Right hindlimb (tissue), 1 donor: ENCODE data around the gene PLEKHF1.
"Not testable (repeated sequence)": the region's sequence is repeated elsewhere in the genome, so short reads cannot be mapped to it uniquely, and the experiment has no call there.

Experiments used
- DNase-seq: peaks from one replicate; pipeline ENCODE4 v3.0.0-alpha.2; 2018

The PLEKHF1 gene

GRCh38 chr19:29702963-29703320, 37.7 kb downstream of the PLEKHF1 start:
- no peak for DNase-seq

GRCh38 chr19:29704562-29705558, 39.6 kb downstream of the PLEKHF1 start:
- DNase-seq: no peak

DNA sequence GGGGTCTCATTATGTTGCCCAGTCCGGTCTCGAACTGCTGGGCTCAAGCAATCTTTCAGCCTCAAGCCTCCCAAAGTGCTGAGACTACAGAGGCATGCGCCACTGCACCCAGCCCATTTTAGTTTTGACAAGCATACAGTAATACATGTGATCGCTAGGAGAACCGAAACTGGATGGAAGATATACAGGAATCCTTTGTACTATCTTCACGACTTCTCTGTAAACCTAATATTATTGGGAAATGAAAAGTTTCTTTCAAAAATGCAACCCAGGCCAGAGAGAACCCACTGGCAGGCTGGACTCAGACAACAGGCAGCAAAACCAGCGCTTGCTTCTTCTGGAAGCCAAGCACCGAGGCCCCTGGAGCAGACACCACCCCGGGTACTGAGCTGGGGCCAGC, 40.4 kb downstream of the PLEKHF1 start:
- no peak for DNase-seq

- DNase-seq: no peak
Measured at GRCh38 chr19:29706635-29707034, 41.4 kb downstream of the PLEKHF1 start.

DNA sequence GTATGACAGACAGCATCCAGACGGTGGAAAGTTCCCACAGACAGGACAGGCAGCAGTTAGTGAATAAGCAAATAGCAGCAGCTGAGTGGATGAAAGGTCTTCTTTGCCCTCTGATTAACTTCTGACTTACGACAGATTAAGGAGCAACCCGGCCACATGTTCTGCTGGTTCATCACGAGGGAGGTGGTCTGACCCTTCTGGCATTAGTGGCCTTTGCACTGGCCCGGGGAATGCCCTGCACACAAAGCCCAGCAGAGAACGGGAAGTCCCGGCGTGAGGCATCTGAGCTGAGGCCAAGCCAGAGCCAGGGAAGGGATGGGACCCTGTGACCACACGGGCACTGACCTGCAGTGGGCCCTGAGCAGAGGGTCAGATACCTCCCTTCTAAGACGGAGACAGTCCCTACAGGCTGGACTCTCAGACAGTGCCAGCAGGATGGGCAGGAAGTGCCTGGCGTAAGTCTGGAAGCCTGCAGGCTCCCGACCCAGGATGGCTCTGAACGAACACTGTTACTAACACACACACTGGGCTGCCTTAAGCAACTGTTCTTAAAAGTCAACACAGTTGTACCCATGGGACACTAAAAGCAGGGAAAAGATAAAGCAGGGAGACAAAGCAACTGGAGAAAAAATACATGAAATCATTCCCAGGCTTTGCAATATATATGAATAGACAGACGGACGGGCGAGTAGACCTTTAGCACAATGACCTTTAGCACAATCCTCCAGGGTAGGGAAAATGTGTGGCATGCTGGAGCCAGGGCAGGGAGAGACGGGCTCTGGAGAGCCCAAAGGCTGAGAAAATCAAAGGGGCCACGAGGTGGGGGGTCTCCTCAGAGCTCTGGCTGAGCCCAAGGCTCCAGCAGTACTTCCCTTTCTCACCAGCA, 43.5 kb downstream of the PLEKHF1 start:
- DNase-seq: no peak

DNA sequence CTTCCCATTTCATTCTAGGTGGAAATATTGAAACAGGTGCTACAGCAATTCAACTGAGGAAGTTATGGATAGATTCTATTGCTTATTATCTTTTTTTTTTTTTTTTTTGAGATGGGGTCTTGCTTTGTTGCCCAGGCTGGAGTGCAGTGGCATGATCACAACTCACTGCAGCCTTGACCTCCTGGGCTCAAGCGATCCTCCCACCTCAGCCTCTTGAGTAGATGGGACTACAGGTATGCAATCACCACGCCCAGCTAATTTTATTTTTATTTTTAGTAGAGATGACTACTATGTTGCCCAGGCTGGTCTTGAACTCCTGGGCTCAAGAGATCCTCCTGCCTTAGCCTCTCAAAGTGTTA, 44.2 kb downstream of the PLEKHF1 start:
- not testable (repeated sequence) for DNase-seq

DNA sequence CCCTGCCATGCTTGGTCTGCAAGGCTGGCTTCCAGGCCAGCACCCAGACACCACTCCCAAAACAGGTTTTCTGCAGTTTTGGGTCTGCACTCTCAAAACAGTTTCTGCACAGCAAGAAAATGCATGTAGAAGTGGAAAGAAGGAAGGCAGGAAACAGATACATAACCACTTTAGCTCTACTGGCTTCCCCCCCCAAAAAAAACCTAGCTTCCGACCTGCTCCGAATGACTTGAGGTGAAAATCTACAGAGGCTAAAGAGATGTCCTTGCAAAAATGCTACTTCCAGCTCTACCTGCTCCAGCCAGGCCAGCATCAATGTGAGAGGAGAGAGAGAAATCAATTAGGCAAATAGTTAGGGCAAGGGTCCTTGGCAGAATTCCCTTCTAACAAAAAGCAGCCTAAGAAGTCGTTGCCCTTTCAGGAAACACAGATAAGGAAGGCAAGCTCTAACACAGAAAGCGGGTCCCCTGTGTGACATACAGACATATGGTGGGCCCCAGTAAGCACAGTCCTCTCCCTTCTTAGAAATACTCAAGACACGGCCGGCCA, 46.4 kb downstream of the PLEKHF1 start:
- no peak for DNase-seq

- no peak for DNase-seq
Measured at GRCh38 chr19:29712744-29713516, 47.7 kb downstream of the PLEKHF1 start.

GRCh38 chr19:29714371-29714952, 49.2 kb downstream of the PLEKHF1 start:
- DNase-seq: no peak

DNA sequence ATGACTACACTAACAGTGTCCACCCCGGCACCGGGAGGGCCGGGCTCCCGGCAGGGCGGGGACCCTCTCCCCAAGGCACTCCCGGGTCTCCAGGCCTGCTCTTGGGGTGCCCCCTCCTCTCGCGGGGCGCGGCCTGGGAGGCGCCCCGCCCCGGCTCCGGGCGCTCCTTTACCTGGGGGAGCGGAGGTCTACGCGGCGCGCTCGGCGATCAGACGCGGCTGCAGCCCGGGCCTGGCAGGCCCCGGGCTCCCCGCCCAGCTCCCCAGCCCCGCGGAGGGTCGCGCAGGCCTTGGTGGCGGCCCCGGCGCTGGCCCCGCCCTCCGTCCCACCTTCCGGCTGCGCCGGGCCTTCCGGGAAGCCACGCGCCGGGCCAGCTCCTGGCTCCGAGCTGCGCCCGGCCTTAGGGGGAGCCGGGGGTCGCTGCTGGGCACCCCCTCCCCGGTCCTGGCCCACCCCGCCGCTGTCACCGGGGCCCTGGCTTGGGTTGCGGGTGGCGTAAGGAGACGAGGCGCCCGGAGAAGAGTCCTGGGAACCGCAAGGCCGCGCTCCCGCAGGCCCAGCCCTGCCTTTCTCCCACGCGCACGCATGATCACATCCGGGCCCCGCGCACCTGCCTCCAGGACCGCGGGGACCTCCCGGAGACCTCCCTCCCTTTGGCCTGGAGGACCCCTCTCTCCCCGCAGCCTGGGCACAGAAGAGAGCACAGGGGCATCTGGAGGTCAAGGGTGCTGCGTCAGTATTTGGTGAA, 49.9 kb downstream of the PLEKHF1 start, which contains the start of gene C19orf12:
TSS of gene C19orf12 (minus strand) at position 309 of the 748 bp plus-strand sequence. CDS start 6,848 bp downstream, outside the sequence.
- DNase-seq: peak; percentile 75

DNA sequence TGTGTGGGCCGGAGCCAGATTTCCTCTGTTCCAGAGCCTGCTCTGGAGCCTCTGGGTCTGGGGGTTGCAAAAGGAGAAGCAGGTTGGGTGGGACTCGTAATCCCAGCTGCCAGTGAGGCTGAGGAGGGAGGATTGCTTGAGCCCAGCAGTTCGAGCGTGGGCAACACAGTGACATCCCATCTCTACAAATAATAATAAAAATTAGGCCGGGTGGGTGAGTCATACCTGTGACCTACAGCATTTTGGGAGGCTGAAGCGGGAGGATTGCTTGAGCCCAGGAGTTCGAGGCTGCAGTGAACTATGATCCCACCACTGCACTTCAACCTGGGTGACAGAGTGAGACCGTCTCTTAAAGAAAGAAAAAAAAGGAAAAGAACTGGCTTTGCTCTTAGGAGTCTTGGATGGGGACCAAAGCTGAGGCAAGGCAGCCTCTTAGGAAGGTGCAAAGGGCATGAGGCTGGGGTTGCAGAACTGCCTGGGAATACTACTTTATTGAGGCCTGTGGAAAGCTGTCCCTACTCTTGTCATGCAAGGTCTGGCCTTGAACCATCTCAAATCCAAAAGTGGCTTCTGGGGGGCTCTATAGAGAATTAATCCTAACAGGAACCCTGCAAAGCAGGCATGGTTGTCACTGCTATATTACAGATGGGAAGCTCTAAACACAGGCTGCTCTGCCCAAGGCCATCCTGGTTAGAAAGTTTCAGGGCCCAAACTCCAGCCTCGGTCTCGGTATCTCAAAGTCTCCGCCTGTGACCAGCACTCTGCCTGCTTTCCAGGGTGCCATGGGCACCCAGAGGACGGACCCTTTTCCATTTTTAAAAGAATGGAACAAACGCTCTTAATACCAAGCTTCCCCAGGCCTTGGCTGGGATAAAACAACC, 50.7 kb downstream of the PLEKHF1 start:
- no peak for DNase-seq

GRCh38 chr19:29717051-29717450, 51.8 kb downstream of the PLEKHF1 start:
- no peak for DNase-seq

DNA sequence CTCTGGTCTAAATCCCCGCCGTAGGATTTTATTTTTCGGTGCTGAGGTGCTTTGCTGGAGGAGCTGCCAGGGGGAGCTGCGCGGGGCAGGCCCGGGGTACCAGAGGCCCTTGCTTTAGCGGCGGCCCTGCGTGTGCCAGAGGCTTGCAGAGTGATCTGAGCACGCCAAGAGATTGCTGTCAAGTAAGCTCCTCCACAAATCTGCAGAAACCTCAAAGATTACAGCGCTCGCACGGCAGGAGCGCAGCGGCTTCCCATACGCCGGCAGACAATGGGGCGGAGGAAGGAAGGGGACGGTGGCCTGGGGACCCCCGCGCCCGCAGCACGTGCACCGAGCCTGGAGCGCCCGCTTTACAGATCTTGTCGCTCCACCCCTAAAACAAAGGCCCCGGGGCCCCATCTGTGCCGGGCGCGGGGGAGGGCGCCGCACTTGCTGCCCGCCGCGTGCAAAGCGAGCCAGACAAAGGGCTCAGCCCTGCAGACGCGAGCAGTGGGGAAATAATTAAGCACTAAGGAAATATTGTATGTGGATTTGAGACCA, 58.9 kb downstream of the PLEKHF1 start:
- no peak for DNase-seq

DNA sequence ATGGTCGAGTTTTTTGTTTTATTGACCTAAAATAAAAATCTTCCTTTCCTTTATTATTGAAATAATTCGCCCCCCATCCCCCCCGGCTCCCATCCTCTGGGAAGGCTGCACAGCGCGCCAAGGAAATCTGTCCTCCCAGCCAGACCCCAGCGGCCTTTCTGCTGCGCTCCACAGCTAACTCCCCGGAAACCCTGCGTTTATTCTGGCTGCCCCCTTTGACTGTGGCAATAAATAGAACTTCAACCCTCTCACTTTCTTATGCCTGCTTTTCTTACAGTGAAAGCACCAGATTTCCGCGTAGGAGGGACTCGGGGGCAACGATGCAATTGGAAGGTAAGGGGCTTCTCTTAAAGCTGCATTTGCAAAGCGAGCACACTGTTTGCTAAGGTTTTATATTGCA, 59.5 kb downstream of the PLEKHF1 start:
- DNase-seq: no peak
